WI38 (cell line): Measurements from ENCODE around the gene CLPX.
"Not testable (repeated sequence)": the region's sequence is repeated elsewhere in the genome, so short reads cannot be mapped to it uniquely, and the experiment has no call there.

Experiments used
- H3K4me3 ChIP-seq: 2 replicates; pipeline ENCODE4 v1.5.1; 2011; ENCODE audit warnings: low read depth, mild to moderate bottlenecking, control low read depth, low read length
- TF ChIP-seq, protein P1 (sequence below): IDR thresholded peaks from 2 replicates; pipeline ENCODE4 v1.5.1; 2012; ENCODE audit warnings: low read depth, mild to moderate bottlenecking, control low read depth, low read length

The CLPX gene

DNA sequence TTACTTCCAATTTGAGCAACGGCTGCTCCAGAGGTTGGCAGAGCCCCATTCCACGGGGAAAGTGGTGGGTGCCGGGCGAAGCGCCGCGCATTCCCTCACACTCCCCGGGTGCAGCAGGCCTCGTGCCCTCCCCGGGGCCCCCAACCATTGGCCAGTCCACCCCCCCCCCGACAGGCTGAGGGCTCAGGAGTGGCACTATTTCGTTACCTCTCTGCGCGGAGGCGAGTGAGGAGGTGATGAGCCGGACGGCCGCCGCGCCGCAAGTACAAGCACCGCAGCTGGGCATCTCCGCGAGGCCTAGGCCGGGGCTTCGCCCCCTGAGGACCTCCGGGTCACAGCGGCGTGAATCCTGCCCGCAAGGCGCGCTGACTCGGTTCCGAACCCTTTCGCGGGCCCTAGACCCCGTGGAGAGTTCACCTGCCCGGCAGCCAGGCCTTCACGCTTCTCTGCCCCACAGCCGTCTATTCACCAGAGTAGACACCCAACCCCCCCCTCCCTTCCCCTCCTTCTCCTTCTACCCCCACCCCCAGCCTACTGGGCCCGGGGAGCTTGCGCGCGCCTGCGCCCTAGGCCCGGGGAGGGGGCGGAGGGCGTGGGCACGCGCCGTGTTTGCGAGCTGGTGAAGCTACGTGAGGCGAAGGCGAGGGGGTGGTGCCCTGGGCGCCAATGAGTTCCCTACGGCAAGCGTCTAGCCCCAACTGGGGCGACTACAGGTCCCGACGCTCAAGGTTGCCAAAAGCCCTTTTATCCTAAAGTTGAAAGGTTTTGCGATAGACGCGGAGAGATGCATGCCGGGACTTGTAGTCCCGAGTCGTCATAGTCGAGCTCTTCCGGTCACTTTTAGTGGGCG, at the start of gene CLPX:
TSS of gene CLPX (minus strand) at position 475 of the 850 bp plus-strand sequence. CDS start at position 286, 189 bp downstream.
- TF ChIP-seq, protein P1, sequence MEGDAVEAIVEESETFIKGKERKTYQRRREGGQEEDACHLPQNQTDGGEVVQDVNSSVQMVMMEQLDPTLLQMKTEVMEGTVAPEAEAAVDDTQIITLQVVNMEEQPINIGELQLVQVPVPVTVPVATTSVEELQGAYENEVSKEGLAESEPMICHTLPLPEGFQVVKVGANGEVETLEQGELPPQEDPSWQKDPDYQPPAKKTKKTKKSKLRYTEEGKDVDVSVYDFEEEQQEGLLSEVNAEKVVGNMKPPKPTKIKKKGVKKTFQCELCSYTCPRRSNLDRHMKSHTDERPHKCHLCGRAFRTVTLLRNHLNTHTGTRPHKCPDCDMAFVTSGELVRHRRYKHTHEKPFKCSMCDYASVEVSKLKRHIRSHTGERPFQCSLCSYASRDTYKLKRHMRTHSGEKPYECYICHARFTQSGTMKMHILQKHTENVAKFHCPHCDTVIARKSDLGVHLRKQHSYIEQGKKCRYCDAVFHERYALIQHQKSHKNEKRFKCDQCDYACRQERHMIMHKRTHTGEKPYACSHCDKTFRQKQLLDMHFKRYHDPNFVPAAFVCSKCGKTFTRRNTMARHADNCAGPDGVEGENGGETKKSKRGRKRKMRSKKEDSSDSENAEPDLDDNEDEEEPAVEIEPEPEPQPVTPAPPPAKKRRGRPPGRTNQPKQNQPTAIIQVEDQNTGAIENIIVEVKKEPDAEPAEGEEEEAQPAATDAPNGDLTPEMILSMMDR = no peak
- H3K4me3 ChIP-seq = peak within 1 kb of the TSS; percentile 82

DNA sequence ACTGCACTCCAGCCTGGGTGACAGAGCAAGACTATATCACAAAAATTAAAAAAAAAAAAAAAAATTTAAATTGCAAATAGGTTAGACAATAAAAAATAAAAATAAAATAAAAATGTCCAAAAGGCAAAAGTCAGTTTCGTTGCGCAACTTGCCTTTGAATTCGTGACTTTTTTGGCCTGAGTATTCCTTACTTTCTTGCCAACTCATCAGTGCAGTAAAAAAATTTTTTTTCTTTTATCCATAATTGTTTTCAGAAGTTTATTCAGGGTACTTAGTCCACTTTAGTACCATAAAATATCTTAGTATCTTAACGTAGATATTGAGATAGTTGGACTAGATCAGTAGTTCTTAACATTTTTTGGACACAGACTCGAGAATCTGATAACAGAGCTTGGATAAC, 48.6 kb upstream of the CLPX start:
- TF ChIP-seq, protein P1 = no peak
- no peak overlapping the region for H3K4me3 ChIP-seq

DNA sequence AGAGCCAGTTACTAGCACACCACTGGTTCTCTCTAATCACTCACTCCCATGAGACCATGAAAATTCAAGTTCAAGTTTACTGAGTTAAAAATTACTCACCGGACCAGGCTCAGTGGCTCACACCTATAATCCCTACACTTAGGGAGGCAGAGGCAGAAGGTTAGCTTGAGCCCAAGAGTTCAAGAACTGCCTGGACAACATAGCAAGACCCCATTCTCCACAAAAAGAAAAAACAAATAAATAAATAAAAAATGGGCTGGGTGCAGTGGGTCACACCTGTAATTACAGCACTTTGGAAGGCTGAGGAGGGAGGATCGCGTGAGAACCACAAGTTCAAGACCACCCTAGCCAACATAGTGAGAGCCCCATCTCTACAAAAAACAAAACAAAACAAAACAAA, 47.4 kb upstream of the CLPX start:
- TF ChIP-seq, protein P1 = no peak
- no peak overlapping the region for H3K4me3 ChIP-seq

DNA sequence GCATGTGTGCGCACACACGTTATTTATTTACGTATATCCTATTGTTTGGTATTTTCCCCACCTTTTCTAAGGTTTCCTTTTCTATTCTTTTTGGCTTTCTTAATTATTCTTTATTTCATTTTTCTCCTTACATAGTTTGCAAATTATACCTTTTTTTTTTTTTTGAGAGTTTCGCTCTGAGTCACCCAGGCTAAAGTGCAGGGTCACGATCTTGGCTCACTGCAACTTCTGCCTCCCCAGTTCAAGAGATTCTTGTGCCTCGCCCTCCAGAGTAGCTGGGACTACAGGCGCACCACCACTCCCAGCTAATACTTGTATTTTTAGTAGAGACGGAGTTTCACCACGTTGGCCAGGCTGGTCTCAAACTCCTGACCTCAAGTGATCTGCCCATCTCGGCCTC, 46.2 kb upstream of the CLPX start:
- TF ChIP-seq, protein P1 = no peak
- no peak overlapping the region for H3K4me3 ChIP-seq

DNA sequence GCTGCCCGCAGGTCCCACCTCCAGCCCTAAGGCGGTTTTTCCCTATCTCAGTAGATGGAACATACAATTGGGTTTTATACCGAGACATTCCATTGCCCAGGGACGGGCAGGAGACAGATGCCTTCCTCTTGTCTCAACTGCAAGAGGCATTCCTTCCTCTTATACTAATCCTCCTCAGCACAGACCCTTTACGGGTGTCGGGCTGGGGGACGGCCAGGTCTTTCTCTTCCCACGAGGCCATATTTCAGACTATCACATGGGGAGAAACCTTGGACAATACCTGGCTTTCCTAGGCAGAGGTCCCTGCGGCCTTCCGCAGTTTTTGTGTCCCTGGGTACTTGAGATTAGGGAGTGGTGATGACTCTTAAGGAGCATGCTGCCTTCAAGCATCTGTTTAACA, 41.8 kb upstream of the CLPX start:
- H3K4me3 ChIP-seq = not testable (repeated sequence)

DNA sequence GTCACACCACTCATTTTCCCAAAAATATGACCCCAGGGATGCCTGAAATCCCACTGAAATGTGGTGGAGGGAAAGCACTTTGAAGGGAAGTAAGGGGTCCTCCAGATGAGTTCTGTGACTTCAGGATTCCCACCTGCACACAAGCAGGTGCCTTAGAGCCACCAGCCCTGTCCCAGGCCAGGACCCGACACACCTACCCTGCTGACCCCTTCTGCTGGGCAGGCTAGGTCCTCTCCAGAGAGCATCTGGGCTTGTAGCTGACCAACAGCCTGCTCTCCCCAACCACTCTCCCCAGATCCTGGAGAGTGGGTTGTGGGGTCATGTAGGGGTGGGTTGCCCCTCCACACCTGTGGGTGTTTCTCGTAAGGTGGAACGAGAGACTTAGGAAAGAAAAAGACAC, 41.1 kb upstream of the CLPX start:
- TF ChIP-seq, protein P1 = no peak
- no peak overlapping the region for H3K4me3 ChIP-seq

DNA sequence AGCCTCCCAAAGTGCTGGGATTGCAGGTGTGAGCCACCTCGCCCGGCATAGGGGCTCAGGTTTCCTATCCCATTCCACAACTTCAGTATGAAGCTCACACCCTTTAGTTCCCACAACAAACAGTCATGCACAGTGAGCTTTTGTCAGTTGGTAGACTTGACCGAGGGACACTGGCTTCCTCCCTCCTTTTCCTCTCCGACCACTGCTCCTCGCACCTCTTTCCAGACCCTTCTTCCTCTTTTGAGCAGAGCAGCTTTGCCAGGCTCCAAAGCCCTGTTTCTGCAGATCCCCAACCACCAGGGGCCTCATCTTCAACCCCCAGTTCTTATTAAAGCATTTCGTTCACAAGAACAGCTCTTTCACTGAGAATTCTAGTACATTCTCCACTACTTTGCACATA, 38.9 kb upstream of the CLPX start:
- H3K4me3 ChIP-seq = no peak overlapping the region
- TF ChIP-seq, protein P1 = no peak

DNA sequence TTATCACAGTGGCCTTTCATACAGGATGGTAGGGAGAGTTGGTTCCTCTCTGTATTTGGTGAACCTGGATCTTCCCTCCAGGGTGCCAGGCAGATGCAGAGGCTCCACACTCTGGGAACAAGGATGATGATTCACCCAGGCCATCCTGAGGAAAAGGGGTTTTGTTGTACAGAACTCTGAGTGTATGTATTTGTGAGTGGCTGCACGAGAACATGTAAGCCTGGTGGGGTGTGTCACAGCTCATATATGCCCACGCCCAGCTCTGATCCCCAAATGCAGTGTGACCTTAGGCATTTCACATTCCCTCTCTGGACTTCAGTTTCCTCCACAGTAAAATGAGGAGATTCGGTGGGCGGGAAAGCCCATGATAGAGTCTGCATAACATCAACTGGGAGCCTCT, 37.7 kb upstream of the CLPX start:
- no peak overlapping the region for H3K4me3 ChIP-seq
- TF ChIP-seq, protein P1 = no peak
